ENCODE measurements around the gene AQP2.

AQP2 gene

DNA sequence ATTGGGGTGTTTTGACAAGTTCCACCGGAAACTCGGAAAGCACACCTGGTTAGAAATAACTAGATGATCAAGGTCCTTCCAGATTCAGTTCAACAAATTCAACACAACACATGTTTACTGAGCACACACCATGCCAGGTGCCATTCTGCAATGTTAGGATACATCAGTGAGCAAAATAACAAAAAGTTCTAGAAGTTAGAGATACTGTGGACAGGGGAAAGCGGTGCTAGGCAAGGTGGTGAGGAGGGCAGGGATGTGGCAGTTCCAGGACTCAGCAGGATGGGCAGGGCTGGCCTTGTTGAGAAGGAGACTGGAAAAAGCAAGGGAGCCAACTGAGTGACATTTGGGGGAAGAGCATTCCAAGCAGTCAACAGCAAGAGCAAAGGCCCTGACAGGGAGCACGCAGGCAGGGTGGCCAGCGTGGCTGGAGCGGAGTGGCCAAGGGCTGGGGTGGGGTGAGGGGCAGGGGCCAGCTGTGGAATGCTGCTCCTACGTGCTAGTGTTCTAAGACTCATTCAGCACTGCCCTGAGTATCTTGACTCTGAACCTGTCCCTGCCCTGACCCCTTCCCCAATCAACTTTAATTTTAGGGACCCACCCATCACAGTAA lies 27.4 kb upstream of the AQP2 start:
- TF ChIP-seq, protein P1, sequence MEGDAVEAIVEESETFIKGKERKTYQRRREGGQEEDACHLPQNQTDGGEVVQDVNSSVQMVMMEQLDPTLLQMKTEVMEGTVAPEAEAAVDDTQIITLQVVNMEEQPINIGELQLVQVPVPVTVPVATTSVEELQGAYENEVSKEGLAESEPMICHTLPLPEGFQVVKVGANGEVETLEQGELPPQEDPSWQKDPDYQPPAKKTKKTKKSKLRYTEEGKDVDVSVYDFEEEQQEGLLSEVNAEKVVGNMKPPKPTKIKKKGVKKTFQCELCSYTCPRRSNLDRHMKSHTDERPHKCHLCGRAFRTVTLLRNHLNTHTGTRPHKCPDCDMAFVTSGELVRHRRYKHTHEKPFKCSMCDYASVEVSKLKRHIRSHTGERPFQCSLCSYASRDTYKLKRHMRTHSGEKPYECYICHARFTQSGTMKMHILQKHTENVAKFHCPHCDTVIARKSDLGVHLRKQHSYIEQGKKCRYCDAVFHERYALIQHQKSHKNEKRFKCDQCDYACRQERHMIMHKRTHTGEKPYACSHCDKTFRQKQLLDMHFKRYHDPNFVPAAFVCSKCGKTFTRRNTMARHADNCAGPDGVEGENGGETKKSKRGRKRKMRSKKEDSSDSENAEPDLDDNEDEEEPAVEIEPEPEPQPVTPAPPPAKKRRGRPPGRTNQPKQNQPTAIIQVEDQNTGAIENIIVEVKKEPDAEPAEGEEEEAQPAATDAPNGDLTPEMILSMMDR (IDR thresholded peaks at IDR 0.05; ENCODE audit: control insufficient read depth, insufficient read depth, low read depth, low read length, missing control alignments), result no peak
- no peak overlapping the region for H3K4me3 ChIP-seq (ENCODE audit: control insufficient read depth, low read depth, low read length)
- DNase-seq (ENCODE audit: low read depth), result no peak

DNA sequence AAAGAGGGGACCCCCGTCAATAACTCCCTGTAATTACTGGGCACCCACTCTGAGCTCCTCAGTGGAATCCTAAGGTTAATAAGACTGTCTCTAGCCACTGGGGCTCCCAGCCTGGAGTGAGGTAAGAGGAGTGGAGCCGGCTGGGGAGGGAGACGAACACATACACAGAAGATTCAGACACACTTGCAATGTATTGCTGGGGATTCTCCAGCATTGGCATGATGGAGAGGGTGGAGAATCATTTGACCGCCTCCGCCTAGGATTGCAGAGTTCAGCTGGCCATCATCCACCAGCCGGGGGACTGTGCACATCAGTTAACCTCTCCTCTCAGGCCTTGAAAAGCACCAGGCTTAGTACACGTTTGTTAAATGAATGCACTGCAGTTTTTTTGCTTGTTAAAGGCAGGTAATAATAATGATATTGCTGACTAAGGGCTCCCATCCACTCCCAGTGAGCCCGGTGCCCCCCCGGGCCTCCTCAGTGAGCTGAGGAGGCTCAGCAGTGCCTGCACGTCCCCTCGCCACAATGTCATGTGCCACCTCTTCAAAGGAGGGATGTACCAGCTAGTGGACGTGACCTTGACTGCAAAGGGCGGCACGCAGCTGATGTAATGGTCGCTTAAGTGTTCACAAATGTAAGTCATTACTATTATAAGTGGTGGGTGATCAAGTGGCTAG lies 26.5 kb upstream of the AQP2 start:
- no peak overlapping the region for H3K4me3 ChIP-seq (ENCODE audit: control insufficient read depth, low read depth, low read length)
- DNase-seq (ENCODE audit: low read depth), result no peak
- TF ChIP-seq, protein P1 (IDR thresholded peaks at IDR 0.05; ENCODE audit: control insufficient read depth, insufficient read depth, low read depth, low read length, missing control alignments), result no peak

DNA sequence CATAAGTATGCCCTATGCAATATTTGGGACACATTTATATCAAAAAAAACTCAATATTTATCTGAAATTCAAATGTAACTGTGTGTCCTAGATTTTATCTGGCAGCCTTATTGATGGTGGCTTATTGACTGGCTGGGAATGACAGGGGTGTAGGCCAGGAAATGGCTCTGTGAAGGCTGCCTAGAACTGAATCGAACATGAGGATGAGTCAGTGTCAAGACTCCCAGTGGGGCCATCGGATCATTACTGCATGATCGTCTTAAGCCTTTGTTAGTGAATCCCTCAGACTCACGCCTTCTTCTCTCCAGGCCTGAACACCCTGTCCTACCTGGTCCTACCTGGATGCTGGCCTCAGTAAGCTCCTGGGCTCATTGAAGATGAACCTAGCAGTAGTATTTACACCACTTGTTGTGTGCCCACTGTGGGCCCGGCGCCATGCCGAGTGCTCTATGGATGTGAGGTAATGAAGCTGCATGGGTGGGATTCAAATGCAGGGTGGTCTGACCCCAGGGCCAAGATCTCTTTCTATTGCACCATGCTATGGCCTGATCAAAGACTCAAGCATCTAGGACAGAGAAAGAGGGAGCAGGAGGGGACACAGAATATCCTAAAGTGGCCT lies 25.8 kb upstream of the AQP2 start:
- TF ChIP-seq, protein P1 (IDR thresholded peaks at IDR 0.05; ENCODE audit: control insufficient read depth, insufficient read depth, low read depth, low read length, missing control alignments), result no peak
- no peak overlapping the region for H3K4me3 ChIP-seq (ENCODE audit: control insufficient read depth, low read depth, low read length)
- no peak for DNase-seq (ENCODE audit: low read depth)

DNA sequence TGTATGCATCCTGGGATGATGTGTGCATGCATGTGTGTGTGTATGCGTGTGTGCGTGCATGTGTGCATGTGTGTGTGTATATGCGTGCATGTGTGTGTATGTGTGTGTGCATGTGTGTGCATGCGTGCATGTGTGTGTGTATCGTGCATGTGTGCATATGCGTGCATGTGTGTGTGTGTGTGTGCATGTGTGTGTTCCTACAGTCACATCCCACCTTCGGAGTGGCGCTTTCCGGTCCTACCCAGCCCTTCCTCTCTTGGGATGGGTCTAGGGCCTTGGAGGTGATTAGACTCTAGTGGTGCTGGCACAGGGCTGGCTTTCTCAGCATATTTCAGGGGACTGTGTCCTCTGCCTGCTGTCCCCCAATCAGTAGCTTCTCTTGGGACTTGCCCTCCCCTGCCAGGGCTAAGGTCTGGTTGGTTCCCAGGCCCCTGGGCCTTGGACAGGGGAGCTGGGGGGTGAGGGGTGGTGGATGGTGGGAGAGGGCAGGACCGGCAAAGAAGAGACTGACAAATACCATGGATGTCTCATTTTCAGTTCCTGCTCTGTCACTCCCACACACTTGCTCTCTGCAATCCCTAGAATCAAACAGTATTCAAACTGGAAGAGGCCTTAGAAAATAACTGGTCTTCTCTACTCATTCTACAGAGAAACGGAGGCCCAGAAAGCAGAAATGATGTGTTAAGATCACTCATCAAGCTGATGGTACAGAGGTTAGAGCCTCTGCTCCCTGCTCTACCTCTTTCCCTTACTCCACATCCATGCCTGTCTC lies 24.9 kb upstream of the AQP2 start:
- DNase-seq (ENCODE audit: low read depth), result no peak
- TF ChIP-seq, protein P1 (IDR thresholded peaks at IDR 0.05; ENCODE audit: control insufficient read depth, insufficient read depth, low read depth, low read length, missing control alignments), result no peak
- H3K4me3 ChIP-seq (ENCODE audit: control insufficient read depth, low read depth, low read length), result no peak overlapping the region

DNA sequence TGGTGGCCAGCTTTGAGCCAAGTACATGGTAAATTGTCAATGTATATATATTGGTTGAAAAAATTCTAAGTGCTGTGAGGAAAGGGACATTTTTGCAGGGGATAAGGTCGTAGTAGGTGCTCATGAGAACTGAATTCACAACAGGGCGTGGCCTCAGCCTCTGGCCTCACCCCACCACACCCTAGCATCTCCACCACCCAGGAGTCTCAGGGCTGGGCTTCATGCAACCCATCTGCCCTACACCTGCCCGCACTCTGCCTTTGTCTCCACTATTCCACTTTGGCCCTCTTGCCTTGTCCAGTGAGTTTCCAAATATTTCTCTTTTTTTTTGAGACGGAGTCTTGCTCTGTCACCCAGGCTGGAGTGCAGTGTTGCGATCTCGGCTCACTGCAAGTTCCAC lies 22.1 kb upstream of the AQP2 start:
- TF ChIP-seq, protein P1 (IDR thresholded peaks at IDR 0.05; ENCODE audit: control insufficient read depth, insufficient read depth, low read depth, low read length, missing control alignments), result no peak
- H3K4me3 ChIP-seq (ENCODE audit: control insufficient read depth, low read depth, low read length), result no peak overlapping the region
- no peak for DNase-seq (ENCODE audit: low read depth)

DNA sequence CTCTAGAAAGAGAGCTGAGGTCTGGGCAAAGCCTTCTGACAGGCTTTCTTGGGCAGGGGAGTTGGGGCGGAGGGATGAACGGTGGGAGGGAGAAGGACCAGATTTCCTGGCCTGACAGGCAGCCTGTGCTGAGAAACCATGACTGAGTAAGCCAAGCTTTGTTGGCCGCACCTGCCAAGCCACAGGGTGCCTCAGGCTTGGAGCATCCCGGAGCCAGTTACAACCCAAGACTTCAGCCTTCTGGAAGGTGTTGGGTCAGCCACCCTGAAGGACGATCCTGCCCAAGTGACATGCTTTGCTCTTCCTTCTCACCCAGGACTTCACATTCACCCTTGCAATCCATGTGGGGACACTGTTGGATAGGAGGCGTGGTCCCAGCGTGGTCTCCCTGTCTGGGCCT lies 21.0 kb upstream of the AQP2 start:
- no peak for DNase-seq (ENCODE audit: low read depth)
- TF ChIP-seq, protein P1 (IDR thresholded peaks at IDR 0.05; ENCODE audit: control insufficient read depth, insufficient read depth, low read depth, low read length, missing control alignments), result no peak
- no peak overlapping the region for H3K4me3 ChIP-seq (ENCODE audit: control insufficient read depth, low read depth, low read length)
